ENCODE results near the gene SYNPR. TPM values are rescaled to one million over a fixed set of nuclear protein-coding genes. Genes with fewer than 3 reads are reported as not detected.
"Not testable (repeated sequence)": the region's sequence is repeated elsewhere in the genome, so short reads cannot be mapped to it uniquely, and the experiment has no call there.

The SYNPR gene
- total RNA-seq, 1 donor from 2014 or later, result not detected

DNA sequence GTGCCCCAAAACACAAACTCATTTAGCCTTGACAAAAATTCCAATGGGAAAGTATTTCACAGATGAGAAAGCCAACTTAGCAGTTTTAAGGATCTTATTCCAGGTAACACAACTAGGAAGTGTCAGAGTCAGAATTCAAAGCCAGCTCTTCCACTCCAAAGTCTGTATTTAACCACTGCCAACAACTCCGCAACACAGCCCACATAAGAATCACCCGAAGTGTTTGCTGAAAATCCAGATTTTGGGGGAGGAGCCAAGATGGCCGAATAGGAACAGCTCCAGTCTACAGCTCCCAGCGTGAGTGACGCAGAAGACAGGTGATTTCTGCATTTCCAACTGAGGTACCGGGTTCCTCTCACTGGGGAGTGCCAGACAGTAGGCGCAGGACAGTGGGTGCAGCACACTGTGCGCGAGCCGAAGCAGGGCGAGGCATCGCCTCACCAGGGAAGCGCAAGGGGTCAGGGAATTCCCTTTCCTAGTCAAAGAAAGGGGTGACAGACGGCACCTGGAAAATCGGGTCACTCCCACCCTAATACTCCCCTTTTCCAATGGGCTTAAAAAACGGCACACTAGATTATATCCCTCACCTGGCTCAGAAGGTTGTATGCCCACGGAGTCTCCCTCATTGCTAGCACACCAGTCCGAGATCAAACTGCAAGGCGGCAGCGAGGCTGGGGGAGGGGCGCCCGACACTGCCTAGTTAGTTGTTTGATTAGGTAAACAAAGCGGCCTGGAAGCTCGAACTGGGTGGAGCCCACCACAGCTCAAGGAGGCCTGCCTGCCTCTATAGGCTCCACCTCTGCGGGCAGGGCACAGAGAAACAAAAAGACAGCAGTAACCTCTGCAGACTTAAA is 367.0 kb downstream of the SYNPR start:
- H3K4me1 Mint-ChIP-seq (ENCODE audit: low read depth); DNase-seq (ENCODE audit: low spot score); H3K27ac Mint-ChIP-seq; H3K36me3 Mint-ChIP-seq (ENCODE audit: low read depth); H3K27me3 Mint-ChIP-seq (ENCODE audit: low read depth); H3K9me3 Mint-ChIP-seq; intact Hi-C loops (cut with micrococcal nuclease); H3K4me3 Mint-ChIP-seq (ENCODE audit: low read depth): not testable (repeated sequence)

GRCh38 chr3:63652066-63652725 is 374.1 kb downstream of the SYNPR start, which contains the start of gene SNTN:
Gene SNTN, plus strand, starts transcription at chr3:63652675. Its CDS starts 13 bp downstream, at chr3:63652688.
- Mint-ChIP-seq H3K36me3 (ENCODE audit: low read depth) (no peaks in the 10 kb centered on the region), H3K27ac (no peak within 1 kb of the TSS), H3K9me3 (peaks cover 4% of the 10 kb centered on the region), H3K4me3 (ENCODE audit: low read depth) (no peak within 1 kb of the TSS), H3K27me3 (ENCODE audit: low read depth) (no peaks in the 10 kb centered on the region), H3K4me1 (ENCODE audit: low read depth) (no peaks in the 10 kb centered on the region)
- intact Hi-C loops (cut with micrococcal nuclease), result no loop called here
- no peak for DNase-seq (ENCODE audit: low spot score)

DNA sequence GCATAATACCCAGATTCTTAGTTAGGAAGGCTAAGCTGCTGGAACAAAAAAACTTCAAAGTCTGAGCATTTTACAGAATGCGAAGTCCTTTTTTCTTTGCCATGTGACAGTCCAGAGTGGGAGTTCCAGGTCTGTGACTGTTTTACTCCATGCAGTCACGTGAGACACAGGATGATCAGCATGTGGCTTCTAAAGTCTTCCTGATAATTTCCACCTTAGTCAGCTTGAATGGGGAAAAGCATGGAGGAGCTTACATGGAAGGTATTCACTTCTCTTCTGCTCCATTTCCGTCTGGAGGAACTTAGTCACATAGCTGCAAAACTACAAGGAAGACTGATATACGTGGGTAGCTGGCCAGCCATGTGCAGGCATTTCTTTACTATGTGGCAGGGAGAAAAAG is 376.1 kb downstream of the SYNPR start:
- intact Hi-C loops (cut with micrococcal nuclease), result no loop called here
- H3K36me3 Mint-ChIP-seq (ENCODE audit: low read depth), result no peaks in the 10 kb centered on the region
- no peak overlapping the region for H3K4me3 Mint-ChIP-seq (ENCODE audit: low read depth)
- no peaks in the 10 kb centered on the region for H3K27me3 Mint-ChIP-seq (ENCODE audit: low read depth)
- no peak for DNase-seq (ENCODE audit: low spot score)
- H3K9me3 Mint-ChIP-seq, result no peaks in the 10 kb centered on the region
- no peaks in the 10 kb centered on the region for H3K4me1 Mint-ChIP-seq (ENCODE audit: low read depth)
- H3K27ac Mint-ChIP-seq, result no peak overlapping the region

DNA sequence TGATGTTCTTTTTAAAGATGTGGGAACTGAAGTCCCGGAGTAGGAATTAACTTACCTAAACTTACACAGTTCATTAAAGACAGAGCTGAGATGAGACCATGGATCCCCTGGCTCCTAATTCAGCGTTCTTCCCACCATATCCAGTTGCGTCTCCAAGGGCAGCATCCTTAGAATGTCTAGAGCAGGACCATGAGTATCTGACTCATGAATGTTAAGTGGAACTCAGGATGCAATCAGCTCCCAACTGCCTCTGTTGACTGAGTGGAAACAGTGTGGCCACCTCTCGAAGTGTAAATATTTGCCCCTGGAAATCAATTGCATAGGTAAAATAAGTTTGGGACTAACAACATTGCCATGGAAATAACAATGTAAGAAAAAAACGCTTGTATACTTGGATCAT is 376.8 kb downstream of the SYNPR start:
- Mint-ChIP-seq H3K27me3 (ENCODE audit: low read depth) (no peaks in the 10 kb centered on the region), H3K9me3 (no peaks in the 10 kb centered on the region), H3K36me3 (ENCODE audit: low read depth) (no peaks in the 10 kb centered on the region), H3K4me3 (ENCODE audit: low read depth) (no peak overlapping the region), H3K27ac (no peak overlapping the region), H3K4me1 (ENCODE audit: low read depth) (no peaks in the 10 kb centered on the region)
- DNase-seq (ENCODE audit: low spot score), result no peak
- intact Hi-C loops (cut with micrococcal nuclease), result no loop called here

GRCh38 chr3:63655519-63655918 is 377.4 kb downstream of the SYNPR start:
- Mint-ChIP-seq H3K27me3 (ENCODE audit: low read depth) (no peaks in the 10 kb centered on the region), H3K27ac (no peak overlapping the region), H3K4me3 (ENCODE audit: low read depth) (no peak overlapping the region), H3K9me3 (no peaks in the 10 kb centered on the region), H3K4me1 (ENCODE audit: low read depth) (no peaks in the 10 kb centered on the region), H3K36me3 (ENCODE audit: low read depth) (no peaks in the 10 kb centered on the region)
- no peak for DNase-seq (ENCODE audit: low spot score)
- intact Hi-C loops (cut with micrococcal nuclease), result no loop called here

DNA sequence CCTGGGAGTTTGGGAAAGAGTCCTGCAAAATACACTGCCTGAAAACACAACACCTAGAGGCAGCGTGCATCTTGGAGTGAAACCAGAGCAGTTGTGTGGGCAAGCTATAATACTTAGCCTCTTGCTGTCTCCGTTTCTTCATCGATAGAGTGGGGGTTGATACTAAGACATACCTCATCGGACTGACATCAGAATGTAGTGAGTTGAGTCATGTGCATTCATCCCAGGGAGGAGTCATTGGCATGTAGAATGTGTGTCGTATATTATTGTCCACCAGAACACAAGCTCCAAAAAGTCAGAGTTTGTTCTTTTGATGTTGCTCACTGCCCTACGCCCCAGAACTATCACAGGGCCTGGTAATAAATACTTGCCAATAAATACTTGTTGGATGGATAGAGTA is 378.7 kb downstream of the SYNPR start:
- no peak overlapping the region for H3K27ac Mint-ChIP-seq
- intact Hi-C loops (cut with micrococcal nuclease), result no loop called here
- H3K27me3 Mint-ChIP-seq (ENCODE audit: low read depth), result no peaks in the 10 kb centered on the region
- no peaks in the 10 kb centered on the region for H3K36me3 Mint-ChIP-seq (ENCODE audit: low read depth)
- H3K9me3 Mint-ChIP-seq, result no peaks in the 10 kb centered on the region
- DNase-seq (ENCODE audit: low spot score), result no peak
- H3K4me3 Mint-ChIP-seq (ENCODE audit: low read depth), result no peak overlapping the region
- no peaks in the 10 kb centered on the region for H3K4me1 Mint-ChIP-seq (ENCODE audit: low read depth)

- Mint-ChIP-seq H3K36me3 (ENCODE audit: low read depth) (no peaks in the 10 kb centered on the region), H3K9me3 (no peaks in the 10 kb centered on the region), H3K27me3 (ENCODE audit: low read depth) (no peaks in the 10 kb centered on the region), H3K4me1 (ENCODE audit: low read depth) (no peaks in the 10 kb centered on the region), H3K4me3 (ENCODE audit: low read depth) (no peak overlapping the region), H3K27ac (no peak overlapping the region)
- intact Hi-C loops (cut with micrococcal nuclease), result no loop called here
- no peak for DNase-seq (ENCODE audit: low spot score)
Observed at GRCh38 chr3:63661242-63661641, 383.1 kb downstream of the SYNPR start.

DNA sequence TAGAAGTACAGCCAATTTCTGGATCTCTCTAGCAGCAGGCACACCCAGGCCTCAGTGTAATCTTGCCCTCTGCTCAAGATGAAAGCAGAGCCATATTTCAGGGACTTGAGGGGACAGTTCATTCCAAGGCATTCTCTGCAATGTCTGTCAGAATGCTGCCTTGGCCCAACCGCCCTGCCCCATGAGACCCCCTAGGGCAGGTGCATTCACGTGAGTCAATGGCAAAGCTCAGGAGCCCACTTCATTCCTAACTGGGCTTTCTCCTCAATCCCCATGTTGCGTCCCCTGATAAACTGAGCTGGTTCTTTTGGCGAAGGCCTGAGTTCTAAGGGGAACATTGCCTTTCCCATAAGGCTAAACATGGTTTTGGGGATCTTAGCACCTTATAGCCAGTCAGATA is 383.9 kb downstream of the SYNPR start:
- no peaks in the 10 kb centered on the region for H3K4me1 Mint-ChIP-seq (ENCODE audit: low read depth)

DNA sequence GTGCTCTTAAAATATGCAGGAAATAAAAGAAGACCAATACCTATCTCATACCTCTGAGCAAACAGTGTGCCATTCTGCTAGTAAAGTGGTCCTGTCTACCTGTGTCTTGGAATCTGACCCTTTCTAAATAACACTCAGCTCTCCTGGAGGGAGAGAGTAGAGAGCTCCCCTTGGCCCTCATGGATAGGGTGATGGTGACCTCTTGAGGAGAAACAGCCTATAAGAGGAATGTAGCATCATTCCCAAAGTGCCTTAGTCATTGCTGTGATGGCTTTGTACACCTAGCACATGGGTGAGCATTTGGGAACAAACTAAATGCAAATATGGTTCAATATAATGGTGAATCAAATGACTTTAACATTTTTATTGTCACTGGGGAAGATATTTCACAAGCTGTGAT is 384.4 kb downstream of the SYNPR start:
- Mint-ChIP-seq H3K27ac (no peak overlapping the region), H3K9me3 (no peaks in the 10 kb centered on the region), H3K4me1 (ENCODE audit: low read depth) (no peaks in the 10 kb centered on the region), H3K36me3 (ENCODE audit: low read depth) (no peaks in the 10 kb centered on the region), H3K4me3 (ENCODE audit: low read depth) (no peak overlapping the region), H3K27me3 (ENCODE audit: low read depth) (no peaks in the 10 kb centered on the region)
- DNase-seq (ENCODE audit: low spot score), result no peak
- intact Hi-C loops (cut with micrococcal nuclease), result no loop called here

More for the DNA sequence above, 383.9 kb downstream of the SYNPR start:
- H3K36me3 Mint-ChIP-seq (ENCODE audit: low read depth), result no peaks in the 10 kb centered on the region
- H3K27me3 Mint-ChIP-seq (ENCODE audit: low read depth), result no peaks in the 10 kb centered on the region
- no peaks in the 10 kb centered on the region for H3K9me3 Mint-ChIP-seq
- no peak overlapping the region for H3K27ac Mint-ChIP-seq
- intact Hi-C loops (cut with micrococcal nuclease), result no loop called here
- no peak for DNase-seq (ENCODE audit: low spot score)
- H3K4me3 Mint-ChIP-seq (ENCODE audit: low read depth), result no peak overlapping the region
